GM12865 (cell line): Measurements from ENCODE around the gene CDH13.

Experiments
- DNase-seq: peaks from one replicate; pipeline ENCODE4 v3.0.0; 2010; ENCODE audit warnings: low read depth
- H3K4me3 ChIP-seq: 2 replicates; pipeline ENCODE4 v1.5.1; 2011; ENCODE audit warnings: mild to moderate bottlenecking, low read depth, low read length, control low read depth
- CTCF ChIP-seq: IDR thresholded peaks from 2 replicates; pipeline ENCODE4 v1.5.1; 2011; ENCODE audit warnings: low read length, control low read depth, low read depth, inconsistent platforms; ENCODE audit not compliant: insufficient read depth; ENCODE audit errors: missing control alignments

CDH13 gene

GRCh38 chr16:83066881-83067280 is 440.1 kb downstream of the CDH13 start:
- no peak for TF ChIP-seq CTCF
- DNase-seq = no peak
- no peak overlapping the region for H3K4me3 ChIP-seq

GRCh38 chr16:83068686-83069085 is 441.9 kb downstream of the CDH13 start:
- no peak for DNase-seq
- TF ChIP-seq CTCF = no peak
- H3K4me3 ChIP-seq = no peak overlapping the region

GRCh38 chr16:83070416-83071209 is 443.8 kb downstream of the CDH13 start:
- TF ChIP-seq CTCF = no peak
- no peak overlapping the region for H3K4me3 ChIP-seq
- no peak for DNase-seq

GRCh38 chr16:83075956-83076355 is 449.2 kb downstream of the CDH13 start:
- no peak for DNase-seq
- no peak overlapping the region for H3K4me3 ChIP-seq
- TF ChIP-seq CTCF = no peak

- DNase-seq = no peak
- no peak for TF ChIP-seq CTCF
These were observed 456.6 kb downstream of the CDH13 start for GRCh38 chr16:83083361-83083760.

GRCh38 chr16:83085660-83086059 is 458.9 kb downstream of the CDH13 start:
- H3K4me3 ChIP-seq = no peak overlapping the region
- DNase-seq = no peak
- TF ChIP-seq CTCF = no peak

More at GRCh38 chr16:83083361-83083760, 456.6 kb downstream of the CDH13 start:
- no peak overlapping the region for H3K4me3 ChIP-seq
